Inflammatory macrophage treated with lipopolysaccharide for 1 hour (primary cell): ENCODE measurements around the gene FFAR3.

Source experiments
- DNase-seq, 2 donors: peaks; one replicate each; pipeline ENCODE4 v3.0.0-alpha.2; 2020 to 2022

The FFAR3 gene

DNA sequence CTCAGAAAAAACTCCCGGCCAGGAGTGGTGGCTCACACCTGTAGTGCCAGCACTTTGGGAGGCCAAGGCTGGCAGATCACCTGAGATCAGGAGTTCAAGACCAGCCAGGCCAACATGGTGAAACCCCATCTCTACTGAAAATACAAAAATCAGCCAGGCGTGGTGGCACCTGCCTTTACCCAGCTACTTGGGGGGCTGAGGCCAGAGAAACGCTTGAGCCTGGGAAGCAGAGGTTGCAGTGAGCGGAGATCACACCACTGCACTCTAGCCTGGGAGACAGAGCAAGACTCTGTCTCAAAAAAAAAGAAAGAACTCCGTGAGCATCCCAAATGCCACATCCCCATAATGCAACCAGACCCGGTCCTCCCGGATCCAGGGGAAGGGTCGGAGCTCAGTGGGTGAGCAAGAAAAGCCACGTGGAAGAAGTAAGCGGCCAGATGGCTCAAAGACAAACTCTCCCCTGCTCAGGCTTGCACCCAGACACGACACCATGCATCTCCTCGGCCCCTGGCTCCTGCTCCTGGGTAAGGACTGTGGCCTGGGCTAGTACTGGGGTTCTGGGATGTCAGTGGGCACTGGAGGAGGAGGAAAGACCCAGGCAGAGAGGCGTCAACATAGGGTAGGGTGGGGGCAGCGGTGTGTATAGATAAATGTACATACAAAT, 26.6 kb upstream of the FFAR3 start:
- no peak for DNase-seq

DNA sequence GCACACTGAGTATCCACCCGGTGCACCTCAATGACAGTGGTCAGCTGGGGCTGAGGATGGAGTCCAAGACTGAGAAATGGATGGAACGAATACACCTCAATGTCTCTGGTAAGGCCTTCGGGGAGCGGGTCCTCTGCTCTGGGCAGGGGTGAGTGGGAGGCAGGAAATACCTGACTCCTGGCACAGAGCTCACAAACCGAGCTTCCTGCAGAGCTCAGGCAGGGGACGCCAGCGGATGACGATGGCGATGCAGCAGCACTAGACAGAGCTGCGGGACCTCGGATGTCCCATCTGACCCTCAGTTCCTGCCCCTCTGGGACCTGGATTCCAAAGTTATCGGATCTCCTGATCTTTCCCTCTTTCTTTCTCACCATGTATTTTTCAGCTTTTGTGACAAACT, 25.4 kb upstream of the FFAR3 start:
- no peak for DNase-seq

DNA sequence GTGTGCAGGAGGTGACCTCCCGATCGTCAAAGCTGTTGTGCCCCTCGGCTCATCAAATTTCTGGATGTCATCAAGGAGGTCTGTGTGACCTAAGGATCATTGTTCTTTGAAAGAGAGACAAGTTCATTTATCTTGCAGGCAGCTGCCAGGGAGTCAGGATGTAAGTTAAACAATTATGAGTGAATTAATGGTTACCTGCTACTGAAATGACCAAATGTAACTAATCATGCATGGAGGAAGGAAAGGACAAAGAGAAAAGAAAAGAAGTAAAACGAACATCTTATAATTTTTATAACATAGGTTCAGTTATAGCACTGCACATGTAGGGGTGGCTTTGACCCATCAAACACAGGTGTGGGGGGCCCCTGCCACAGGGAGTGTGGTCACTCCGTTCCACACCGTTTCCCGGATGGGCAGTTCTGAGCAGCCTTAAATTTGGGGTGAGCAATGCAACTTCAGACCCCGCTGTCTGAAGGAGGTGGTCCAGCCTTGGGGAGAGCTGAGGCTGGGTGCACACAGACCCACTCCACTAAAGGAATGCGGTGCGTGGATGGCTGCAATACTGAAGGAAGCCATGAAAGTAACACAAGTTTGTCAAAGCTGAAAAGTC, 24.0 kb upstream of the FFAR3 start:
- no peak for DNase-seq

DNA sequence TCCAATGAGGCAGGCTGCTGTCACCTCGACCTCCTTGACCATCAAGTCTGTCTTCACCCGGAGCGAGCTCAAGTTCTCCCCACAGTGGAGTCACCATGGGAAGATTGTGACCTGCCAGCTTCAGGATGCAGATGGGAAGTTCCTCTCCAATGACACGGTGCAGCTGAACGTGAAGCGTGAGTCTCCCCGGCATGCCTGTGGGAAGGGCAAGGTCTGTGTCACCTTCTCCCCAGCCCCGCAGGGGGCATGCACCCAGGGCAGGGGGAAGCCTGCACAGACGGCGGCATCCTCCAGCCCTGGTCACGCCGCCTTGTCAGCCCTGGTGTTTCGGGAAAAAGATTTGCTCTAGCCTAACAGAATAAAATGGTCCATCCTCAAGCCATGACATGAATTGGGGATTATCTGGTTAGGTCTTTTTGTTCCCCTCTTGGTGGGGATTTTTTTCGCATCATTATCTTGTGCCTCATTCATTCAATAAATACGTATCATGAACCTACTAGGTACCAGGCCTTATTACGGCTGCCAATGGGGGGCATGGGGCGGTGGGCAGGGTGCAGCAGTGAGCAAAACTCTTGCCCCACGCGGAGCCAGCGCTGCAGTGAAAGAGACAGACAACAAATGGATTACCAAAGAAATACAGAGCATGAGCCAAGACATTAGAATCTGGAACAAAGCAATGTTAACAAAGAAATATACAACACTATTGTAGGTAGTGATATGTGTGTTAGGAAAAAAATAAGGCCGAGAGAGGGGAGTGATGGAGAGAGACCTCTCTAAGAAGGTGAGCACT, 21.9 kb upstream of the FFAR3 start:
- DNase-seq = no peak

DNA sequence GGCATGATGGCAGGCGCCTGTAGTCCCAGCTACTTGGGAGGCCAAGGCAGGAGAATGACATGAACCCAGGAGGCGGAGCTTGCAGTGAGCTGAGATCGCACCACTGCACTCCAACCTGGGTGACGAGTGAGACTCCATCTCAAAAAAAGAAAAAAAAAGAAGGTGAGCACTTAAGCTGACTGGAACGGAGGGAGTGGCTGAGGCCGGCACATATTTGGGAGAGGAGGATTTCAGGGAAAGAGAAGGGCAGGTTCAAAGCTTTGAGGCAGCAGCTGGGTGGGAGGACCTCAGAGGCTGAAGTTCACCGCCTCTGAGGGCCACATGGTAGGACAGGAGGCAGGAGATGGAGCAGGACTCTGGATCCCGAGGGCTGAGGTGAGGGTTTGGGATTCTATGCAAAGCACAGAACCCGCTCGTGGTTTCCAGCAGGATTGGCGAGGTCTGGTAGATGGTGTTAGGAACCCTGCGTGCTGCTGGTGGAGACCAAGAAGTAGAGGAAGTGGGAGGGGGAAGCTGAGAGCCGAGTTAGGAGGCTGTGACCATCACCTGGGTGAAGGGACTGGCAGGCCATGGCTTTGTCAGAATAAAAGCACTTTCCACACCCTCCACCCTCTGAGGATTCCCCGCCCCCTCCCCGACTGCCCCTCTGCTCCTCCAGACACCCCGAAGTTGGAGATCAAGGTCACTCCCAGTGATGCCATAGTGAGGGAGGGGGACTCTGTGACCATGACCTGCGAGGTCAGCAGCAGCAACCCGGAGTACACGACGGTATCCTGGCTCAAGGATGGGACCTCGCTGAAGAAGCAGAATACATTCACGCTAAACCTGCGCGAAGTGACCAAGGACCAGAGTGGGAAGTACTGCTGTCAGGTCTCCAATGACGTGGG, 20.9 kb upstream of the FFAR3 start:
- DNase-seq = no peak

DNA sequence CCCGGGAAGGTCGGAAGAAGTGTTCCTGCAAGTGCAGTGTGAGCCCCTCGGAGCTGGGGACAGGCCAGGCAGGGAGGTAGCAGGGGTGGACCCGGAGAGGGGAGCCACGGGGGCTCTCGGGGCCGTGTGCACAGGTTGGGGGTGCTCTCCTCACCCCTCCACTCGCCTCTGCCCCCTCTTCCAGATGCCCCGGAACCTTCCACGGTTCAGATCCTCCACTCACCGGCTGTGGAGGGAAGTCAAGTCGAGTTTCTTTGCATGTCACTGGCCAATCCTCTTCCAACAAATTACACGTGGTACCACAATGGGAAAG, 20.3 kb upstream of the FFAR3 start:
- no peak for DNase-seq

DNA sequence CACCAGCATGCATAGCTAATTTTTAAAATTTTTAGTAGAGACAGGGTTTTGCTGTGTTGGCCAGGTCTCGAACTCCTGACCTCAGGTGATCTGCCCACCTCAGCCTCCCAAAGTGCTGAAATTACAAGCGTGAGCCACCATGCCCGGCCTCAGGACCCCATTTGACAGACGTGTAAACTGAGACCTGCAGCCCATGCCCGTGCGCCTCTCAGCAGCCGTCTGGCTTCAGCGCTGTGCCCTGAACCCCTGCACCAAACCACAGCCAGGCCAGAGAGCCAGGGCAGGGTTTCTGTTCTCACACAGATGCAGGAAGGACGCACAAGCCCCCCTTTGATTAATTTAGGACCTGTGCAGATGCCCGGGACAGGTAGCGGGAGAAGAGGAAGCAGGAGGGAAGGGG, 17.8 kb upstream of the FFAR3 start:
- no peak for DNase-seq

DNA sequence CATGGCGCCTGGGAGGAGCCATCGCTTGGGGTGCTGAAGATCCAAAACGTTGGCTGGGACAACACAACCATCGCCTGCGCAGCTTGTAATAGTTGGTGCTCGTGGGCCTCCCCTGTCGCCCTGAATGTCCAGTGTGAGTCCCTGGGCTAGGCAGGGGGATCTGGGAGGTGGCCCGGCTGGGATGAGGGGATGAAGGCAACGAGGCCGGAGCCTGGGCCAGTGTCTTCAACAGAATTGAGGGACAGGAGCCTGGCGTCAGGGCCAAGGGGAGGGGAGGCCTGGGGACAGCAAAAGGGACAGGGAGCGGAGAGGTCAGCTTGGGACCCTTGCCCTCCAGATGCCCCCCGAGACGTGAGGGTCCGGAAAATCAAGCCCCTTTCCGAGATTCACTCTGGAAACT, 17.3 kb upstream of the FFAR3 start:
- no peak for DNase-seq

DNA sequence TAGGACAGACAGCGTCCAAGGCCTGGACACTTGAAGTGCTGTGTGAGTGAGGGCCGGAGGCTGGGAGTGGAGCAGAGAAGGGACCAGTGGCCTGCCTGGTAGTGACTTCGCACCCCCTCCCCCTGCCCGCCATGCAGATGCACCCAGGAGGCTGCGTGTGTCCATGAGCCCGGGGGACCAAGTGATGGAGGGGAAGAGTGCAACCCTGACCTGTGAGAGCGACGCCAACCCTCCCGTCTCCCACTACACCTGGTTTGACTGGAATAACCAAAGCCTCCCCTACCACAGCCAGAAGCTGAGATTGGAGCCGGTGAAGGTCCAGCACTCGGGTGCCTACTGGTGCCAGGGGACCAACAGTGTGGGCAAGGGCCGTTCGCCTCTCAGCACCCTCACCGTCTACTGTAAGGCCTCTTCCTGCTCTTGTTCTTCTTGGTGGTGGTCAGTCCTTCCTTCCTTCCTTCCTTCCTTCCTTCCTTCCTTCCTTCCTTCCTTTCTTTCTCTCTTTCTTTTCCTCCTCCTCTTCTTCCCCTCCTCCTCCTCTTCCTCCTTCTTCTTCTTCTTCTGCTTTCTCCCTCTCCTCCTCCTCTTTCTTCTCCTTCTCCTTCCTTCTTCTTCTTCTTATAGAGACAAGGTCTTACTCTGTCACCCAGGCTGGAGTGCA, 16.6 kb upstream of the FFAR3 start:
- no peak for DNase-seq

DNA sequence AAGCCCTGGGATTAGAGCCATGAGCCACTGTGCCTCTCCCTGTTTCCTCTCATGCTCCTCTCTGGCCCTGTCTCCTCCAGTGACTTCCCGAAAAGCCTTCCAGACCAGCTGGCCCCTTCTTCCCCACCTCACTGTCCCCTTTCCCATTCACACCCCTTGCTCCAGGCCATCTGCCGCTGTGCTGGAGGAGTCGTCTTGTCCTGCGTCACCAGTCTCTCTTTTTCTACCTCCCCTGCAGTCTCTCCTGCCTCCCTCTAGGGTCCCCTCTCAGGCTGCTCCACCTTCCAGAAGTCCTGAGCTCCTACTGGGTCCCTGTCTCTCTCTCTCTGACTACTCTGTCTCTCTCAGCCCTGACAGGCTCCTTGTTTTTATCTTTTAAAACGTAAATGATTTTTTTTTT, 15.8 kb upstream of the FFAR3 start:
- no peak for DNase-seq

DNA sequence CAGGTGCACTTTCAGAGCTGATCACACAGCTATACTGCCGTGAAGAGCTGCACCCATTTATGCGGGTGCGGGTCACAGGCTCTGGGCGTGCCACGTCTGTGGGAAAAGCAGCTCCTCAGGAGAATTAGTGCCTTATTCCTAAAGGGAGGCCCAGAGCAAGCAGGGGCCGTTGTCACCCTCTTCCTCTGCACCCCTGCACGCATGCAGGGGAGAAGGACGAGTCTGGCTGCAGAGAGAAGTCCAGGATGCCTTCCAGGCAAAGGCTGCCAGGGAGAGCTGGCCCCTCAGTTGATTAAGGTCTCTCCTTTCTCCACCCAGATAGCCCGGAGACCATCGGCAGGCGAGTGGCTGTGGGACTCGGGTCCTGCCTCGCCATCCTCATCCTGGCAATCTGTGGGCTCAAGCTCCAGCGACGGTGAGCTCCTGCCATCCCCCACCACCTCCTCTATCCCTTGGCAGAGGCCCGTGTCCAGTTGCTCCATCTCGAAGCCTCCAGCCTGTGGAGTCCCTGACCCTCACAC, 13.7 kb upstream of the FFAR3 start:
- no peak for DNase-seq

DNA sequence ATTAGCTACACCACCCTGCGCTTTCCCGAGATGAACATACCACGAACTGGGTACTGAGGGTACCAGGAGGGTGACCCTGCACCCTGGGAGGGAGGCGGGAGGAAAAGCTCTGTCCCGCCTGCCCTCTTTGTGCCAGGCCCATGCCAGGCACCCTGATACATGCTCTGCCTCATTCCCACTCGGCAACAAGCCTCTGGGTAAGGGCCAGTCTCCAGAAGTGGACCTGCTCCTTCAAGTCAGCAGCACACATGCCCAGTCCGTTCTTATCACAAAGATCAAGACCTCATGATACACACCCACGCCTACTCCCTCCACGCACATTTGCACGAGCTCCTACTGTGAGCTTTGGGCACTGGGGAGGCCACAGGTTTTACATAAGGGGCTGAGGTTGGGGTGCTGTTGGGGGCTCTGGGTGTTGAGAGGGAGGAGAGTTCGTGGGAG, 12.6 kb upstream of the FFAR3 start:
- DNase-seq = no peak

DNA sequence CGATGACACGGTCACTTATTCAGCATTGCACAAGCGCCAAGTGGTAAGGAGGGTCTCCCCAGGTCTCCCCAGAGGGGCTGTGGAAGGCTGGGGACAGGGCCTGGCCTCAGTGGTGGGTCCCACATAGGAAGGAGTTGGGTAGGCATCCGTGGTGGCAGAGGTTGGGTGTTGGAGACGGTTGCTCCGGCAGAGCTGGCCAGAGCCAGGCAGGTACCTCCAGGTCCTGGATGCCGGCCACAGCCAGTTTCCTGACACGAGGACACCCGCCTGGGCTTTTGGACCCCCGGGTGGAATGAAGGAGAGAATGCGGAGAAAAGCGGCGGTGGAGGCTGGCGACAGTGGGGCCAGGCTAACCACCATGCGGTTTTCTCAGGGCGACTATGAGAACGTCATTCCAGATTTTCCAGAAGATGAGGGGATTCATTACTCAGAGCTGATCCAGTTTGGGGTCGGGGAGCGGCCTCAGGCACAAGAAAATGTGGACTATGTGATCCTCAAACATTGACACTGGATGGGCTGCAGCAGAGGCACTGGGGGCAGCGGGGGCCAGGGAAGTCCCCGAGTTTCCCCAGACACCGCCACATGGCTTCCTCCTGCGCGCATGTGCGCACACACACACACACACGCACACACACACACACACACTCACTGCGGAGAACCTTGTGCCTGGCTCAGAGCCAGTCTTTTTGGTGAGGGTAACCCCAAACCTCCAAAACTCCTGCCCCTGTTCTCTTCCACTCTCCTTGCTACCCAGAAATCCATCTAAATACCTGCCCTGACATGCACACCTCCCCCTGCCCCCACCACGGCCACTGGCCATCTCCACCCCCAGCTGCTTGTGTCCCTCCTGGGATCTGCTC, 11.8 kb upstream of the FFAR3 start:
- peak; percentile 62 to 70 for DNase-seq

DNA sequence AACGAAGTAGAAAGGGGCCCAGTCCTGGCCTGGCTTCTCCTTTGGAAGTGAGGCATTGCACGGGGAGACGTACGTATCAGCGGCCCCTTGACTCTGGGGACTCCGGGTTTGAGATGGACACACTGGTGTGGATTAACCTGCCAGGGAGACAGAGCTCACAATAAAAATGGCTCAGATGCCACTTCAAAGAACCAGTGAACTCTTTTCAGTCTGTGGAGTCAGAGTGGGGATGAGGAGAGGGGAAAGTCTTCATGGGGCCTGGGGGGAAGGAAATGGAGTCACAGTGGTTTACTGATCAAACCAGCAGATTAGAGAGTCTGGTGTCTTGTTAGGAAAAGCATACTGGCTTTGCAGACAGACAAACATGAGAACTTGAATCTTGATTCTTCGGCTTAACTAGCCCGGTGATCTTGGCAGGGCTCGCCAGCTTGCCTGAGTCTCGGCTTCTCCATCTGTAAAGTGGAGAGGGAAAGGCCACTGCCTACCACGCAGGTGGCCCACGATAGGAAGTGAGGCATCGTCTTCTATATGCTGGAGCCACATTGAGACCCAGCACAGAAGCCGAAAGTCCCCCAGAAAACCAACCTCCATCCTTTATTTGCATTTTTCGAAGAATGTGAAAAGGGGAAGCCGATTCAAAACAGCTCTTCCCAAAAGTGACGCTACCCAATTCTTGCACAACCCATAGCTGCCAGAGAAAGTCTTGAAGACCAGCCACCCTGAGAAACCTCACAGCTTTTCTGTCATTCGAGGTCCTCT, 10.9 kb upstream of the FFAR3 start, which contains the start of gene FFAR1:
Gene FFAR1, plus strand, starts transcription at position 732 of the 759 bp plus-strand sequence. CDS start 3,650 bp downstream, outside the sequence.
- DNase-seq = peak; percentile 95 to 98

DNA sequence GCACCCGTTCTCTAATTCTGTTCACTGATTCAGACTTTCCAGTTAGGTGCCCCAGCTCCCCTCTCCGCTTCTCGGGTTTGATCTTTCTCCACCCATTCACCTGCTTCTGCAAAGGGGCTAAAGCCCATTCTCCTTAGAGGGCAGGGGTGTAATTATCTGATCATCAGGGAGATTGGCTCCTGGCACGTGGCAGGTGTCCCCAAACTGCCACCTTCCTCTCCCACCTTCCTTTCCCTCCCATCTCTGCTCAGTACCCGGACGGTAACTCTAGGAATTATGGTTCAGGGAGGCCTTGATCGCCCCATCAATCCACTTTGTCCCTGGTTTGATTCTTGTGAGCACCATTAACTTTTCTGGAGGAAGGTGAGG, 10.3 kb upstream of the FFAR3 start:
- DNase-seq = no peak

DNA sequence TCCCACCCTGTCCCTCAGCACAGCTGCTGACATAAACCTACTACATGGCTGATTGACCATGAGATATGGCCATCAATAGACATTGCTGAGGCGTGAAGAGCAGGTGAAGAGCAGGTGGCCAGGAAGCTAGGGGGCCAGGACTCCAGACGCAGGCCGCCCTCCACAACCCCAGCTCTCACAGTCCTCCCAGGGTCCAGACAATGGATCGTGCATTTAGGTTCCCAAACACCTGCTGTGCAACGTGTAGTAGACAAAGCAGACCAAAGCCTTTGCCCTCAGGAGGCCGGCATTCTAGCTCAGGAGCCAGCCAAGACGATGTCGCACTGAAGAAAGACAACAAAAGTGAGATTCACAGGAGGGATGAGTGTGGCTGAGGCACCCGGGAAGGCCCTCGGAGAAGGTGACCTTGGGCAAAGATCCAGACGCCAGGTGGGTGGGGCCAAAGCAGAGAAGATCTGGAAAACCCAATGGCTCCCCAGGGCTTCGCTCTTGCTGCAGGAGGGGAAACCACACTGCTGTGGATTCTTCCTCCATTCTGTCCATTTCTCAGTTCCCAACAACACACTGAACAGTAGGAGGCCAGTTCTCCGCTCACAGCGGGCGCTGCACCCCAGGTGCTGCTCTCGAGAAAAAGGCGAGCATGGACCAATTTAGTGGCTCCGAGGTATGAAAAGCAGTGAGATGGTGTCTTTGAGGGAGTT, 9.2 kb upstream of the FFAR3 start:
- no peak for DNase-seq

DNA sequence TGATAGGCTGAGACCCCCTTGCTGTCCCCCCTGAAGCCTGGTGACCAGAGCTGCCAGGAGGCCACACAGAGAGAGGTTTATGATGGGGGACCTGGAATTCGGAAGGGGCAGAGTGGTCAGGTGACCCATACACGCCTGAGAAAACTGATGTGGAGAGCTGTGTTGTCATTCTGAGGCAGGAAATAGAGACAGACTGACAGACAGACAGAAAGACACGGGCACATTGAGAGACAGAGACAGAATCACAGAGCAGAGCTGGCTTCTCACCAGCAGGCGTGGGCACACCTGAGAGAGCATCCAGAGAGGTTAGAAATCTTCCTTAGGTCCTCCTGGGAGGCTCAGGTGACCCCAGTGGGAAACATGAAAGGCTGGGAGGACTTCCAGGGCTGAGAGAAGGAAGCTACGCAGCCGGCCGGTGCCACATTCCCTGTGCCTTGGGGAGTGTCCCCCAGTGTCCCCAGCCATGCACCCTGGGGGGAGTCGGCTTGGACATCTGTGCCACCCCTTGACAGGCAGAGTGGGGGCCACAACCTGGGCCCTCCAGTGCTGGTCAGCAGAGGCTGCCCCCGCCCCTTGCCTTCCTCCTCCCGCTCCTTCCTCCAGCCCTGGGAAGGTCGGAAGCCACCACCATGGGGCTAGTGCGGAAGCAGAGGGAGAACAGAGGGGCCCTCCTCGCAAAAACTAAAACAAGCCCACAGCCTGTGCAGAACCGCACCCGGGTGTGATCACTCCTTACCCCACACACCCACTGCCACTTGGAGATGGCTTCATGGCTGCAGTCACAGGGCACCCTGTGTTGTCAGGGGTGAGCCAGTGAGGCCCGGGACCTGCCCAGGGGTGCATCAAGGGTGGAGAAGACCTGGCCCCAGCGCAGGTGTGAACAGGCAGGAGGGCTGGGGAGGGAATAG, 8.4 kb upstream of the FFAR3 start:
- no peak for DNase-seq

DNA sequence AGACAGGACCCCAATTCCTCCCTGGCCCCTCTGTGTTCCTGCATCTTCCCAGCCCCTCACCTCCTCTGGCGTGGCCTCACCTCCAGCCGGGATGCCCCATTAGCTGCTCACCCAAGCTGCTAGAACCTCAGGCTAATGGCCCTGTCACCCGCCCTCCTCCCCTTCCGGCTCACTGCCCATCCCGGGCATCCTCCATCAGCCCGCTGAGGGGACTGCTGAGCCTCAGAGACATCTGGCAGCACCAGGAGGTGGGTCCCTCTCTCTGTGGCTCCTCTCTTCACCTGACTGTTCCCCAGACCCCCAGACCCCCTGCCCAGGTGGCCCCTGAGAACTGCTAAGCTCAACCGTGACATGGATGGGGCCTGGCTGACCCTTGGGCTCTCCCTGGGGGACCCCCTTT, 7.7 kb upstream of the FFAR3 start:
- no peak for DNase-seq
